Measurements from ENCODE around the gene EPOP. TPM values are rescaled to one million over a fixed set of nuclear protein-coding genes. Genes with fewer than 3 reads are reported as not detected.

EPOP gene
- total RNA-seq, 1 donor from 2014 or later = 34.9 TPM

GRCh38 chr17:38702916-38703741 is 28.4 kb upstream of the EPOP start:
- Mint-ChIP-seq H3K27me3 (ENCODE audit: low read depth) (no peaks in the 10 kb centered on the region), H3K36me3 (ENCODE audit: low read depth) (peaks cover 29% of the 10 kb centered on the region), H3K27ac (peak overlapping the region; percentile 99), H3K4me1 (ENCODE audit: low read depth) (peaks cover 45% of the 10 kb centered on the region), H3K9me3 (peaks cover 5% of the 10 kb centered on the region), H3K4me3 (ENCODE audit: low read depth) (peak overlapping the region; percentile 96)
- intact Hi-C loops (cut with micrococcal nuclease) = loop anchor here (5.0 kb wide), 2 partner anchors 149 to 169 kb away; partner anchors contain the start of genes LASP1 and RPL23
- DNase-seq (ENCODE audit: low spot score) = no peak

GRCh38 chr17:38702166-38702915 is 27.6 kb upstream of the EPOP start:
- H3K4me3 Mint-ChIP-seq (ENCODE audit: low read depth) = peak overlapping the region; percentile 96
- no peaks in the 10 kb centered on the region for H3K27me3 Mint-ChIP-seq (ENCODE audit: low read depth)
- peaks cover 46% of the 10 kb centered on the region for H3K4me1 Mint-ChIP-seq (ENCODE audit: low read depth)
- intact Hi-C loops (cut with micrococcal nuclease) = loop anchor here (5.0 kb wide), 2 partner anchors 150 to 170 kb away; partner anchors contain the start of genes LASP1 and RPL23
- peaks cover 21% of the 10 kb centered on the region for H3K36me3 Mint-ChIP-seq (ENCODE audit: low read depth)
- H3K27ac Mint-ChIP-seq = peak overlapping the region; percentile 99
- peak; percentile 74 for DNase-seq (ENCODE audit: low spot score)
- H3K9me3 Mint-ChIP-seq = peaks cover 5% of the 10 kb centered on the region

GRCh38 chr17:38701504-38702165 is 26.9 kb upstream of the EPOP start:
- Mint-ChIP-seq H3K36me3 (ENCODE audit: low read depth) (peaks cover 16% of the 10 kb centered on the region), H3K27ac (peak overlapping the region; percentile 99), H3K27me3 (ENCODE audit: low read depth) (no peaks in the 10 kb centered on the region), H3K4me1 (ENCODE audit: low read depth) (peaks cover 49% of the 10 kb centered on the region), H3K9me3 (peaks cover 5% of the 10 kb centered on the region), H3K4me3 (ENCODE audit: low read depth) (peak overlapping the region; percentile 76)
- intact Hi-C loops (cut with micrococcal nuclease) = loop anchor here (1.0 to 5.0 kb wide), 7 partner anchors 24 to 171 kb away; partner anchors contain the start of genes CWC25, LASP1, PSMB3 and RPL23
- DNase-seq (ENCODE audit: low spot score) = peak; percentile 63

GRCh38 chr17:38698760-38699159 is 24.0 kb upstream of the EPOP start:
- Mint-ChIP-seq H3K4me3 (ENCODE audit: low read depth) (no peak overlapping the region), H3K27ac (peak overlapping the region; percentile 44), H3K4me1 (ENCODE audit: low read depth) (peaks cover 48% of the 10 kb centered on the region), H3K27me3 (ENCODE audit: low read depth) (no peaks in the 10 kb centered on the region), H3K9me3 (peaks cover 5% of the 10 kb centered on the region), H3K36me3 (ENCODE audit: low read depth) (peaks cover 3% of the 10 kb centered on the region)
- intact Hi-C loops (cut with micrococcal nuclease) = no loop called here
- DNase-seq (ENCODE audit: low spot score) = no peak

GRCh38 chr17:38697061-38697820 is 22.5 kb upstream of the EPOP start:
- Mint-ChIP-seq H3K9me3 (peaks cover 5% of the 10 kb centered on the region), H3K36me3 (ENCODE audit: low read depth) (peaks cover 3% of the 10 kb centered on the region), H3K27ac (peak overlapping the region; percentile 10), H3K27me3 (ENCODE audit: low read depth) (no peaks in the 10 kb centered on the region), H3K4me1 (ENCODE audit: low read depth) (peaks cover 45% of the 10 kb centered on the region), H3K4me3 (ENCODE audit: low read depth) (no peak overlapping the region)
- intact Hi-C loops (cut with micrococcal nuclease) = no loop called here
- DNase-seq (ENCODE audit: low spot score) = no peak

GRCh38 chr17:38693700-38694329 is 19.1 kb upstream of the EPOP start:
- Mint-ChIP-seq H3K27ac (no peak overlapping the region), H3K27me3 (ENCODE audit: low read depth) (peaks cover 2% of the 10 kb centered on the region), H3K9me3 (no peaks in the 10 kb centered on the region), H3K36me3 (ENCODE audit: low read depth) (no peaks in the 10 kb centered on the region), H3K4me1 (ENCODE audit: low read depth) (peaks cover 22% of the 10 kb centered on the region), H3K4me3 (ENCODE audit: low read depth) (no peak overlapping the region)
- no peak for DNase-seq (ENCODE audit: low spot score)
- intact Hi-C loops (cut with micrococcal nuclease) = no loop called here

- Mint-ChIP-seq H3K9me3 (no peaks in the 10 kb centered on the region), H3K4me3 (ENCODE audit: low read depth) (no peak overlapping the region), H3K27me3 (ENCODE audit: low read depth) (peaks cover 2% of the 10 kb centered on the region), H3K4me1 (ENCODE audit: low read depth) (peaks cover 9% of the 10 kb centered on the region), H3K36me3 (ENCODE audit: low read depth) (no peaks in the 10 kb centered on the region), H3K27ac (no peak overlapping the region)
- intact Hi-C loops (cut with micrococcal nuclease) = no loop called here
- no peak for DNase-seq (ENCODE audit: low spot score)
Observed at GRCh38 chr17:38691154-38691553, 16.4 kb upstream of the EPOP start.

- Mint-ChIP-seq H3K4me1 (ENCODE audit: low read depth) (peaks cover 7% of the 10 kb centered on the region), H3K36me3 (ENCODE audit: low read depth) (no peaks in the 10 kb centered on the region)
Observed at GRCh38 chr17:38690386-38690785, 15.6 kb upstream of the EPOP start.

GRCh38 chr17:38687286-38687685 is 12.5 kb upstream of the EPOP start:
- Mint-ChIP-seq H3K36me3 (ENCODE audit: low read depth) (no peaks in the 10 kb centered on the region), H3K27ac (no peak overlapping the region), H3K4me1 (ENCODE audit: low read depth) (peaks cover 5% of the 10 kb centered on the region), H3K9me3 (no peaks in the 10 kb centered on the region), H3K4me3 (ENCODE audit: low read depth) (no peak overlapping the region), H3K27me3 (ENCODE audit: low read depth) (peaks cover 7% of the 10 kb centered on the region)
- DNase-seq (ENCODE audit: low spot score) = no peak
- intact Hi-C loops (cut with micrococcal nuclease) = no loop called here

More at GRCh38 chr17:38690386-38690785, 15.6 kb upstream of the EPOP start:
- intact Hi-C loops (cut with micrococcal nuclease) = no loop called here
- H3K27ac Mint-ChIP-seq = no peak overlapping the region
- peaks cover 4% of the 10 kb centered on the region for H3K27me3 Mint-ChIP-seq (ENCODE audit: low read depth)
- H3K4me3 Mint-ChIP-seq (ENCODE audit: low read depth) = no peak overlapping the region
- DNase-seq (ENCODE audit: low spot score) = no peak
- no peaks in the 10 kb centered on the region for H3K9me3 Mint-ChIP-seq

- peaks cover 5% of the 10 kb centered on the region for H3K27me3 Mint-ChIP-seq (ENCODE audit: low read depth)
- H3K4me3 Mint-ChIP-seq (ENCODE audit: low read depth) = no peak overlapping the region
- no peak overlapping the region for H3K27ac Mint-ChIP-seq
- intact Hi-C loops (cut with micrococcal nuclease) = no loop called here
- H3K9me3 Mint-ChIP-seq = no peaks in the 10 kb centered on the region
- H3K36me3 Mint-ChIP-seq (ENCODE audit: low read depth) = no peaks in the 10 kb centered on the region
- peaks cover 3% of the 10 kb centered on the region for H3K4me1 Mint-ChIP-seq (ENCODE audit: low read depth)
- DNase-seq (ENCODE audit: low spot score) = no peak
Observed at GRCh38 chr17:38685491-38685890, 10.7 kb upstream of the EPOP start.

GRCh38 chr17:38681096-38681495 is 6.3 kb upstream of the EPOP start:
- Mint-ChIP-seq H3K27me3 (ENCODE audit: low read depth) (peaks cover 5% of the 10 kb centered on the region), H3K36me3 (ENCODE audit: low read depth) (no peaks in the 10 kb centered on the region), H3K4me1 (ENCODE audit: low read depth) (peaks cover 11% of the 10 kb centered on the region), H3K27ac (no peak overlapping the region), H3K4me3 (ENCODE audit: low read depth) (no peak overlapping the region), H3K9me3 (no peaks in the 10 kb centered on the region)
- DNase-seq (ENCODE audit: low spot score) = no peak
- intact Hi-C loops (cut with micrococcal nuclease) = no loop called here

Measured in activated T-helper 2 cell treated with anti-CD3 and anti-CD28 coated beads, Interferon-gamma antibody, Interleukin-2, Interleukin-4, amounts not matched to agents 10 μg/mL and 5 μg/mL and 100 μg/mL, durations not matched to agents 14 hours and 24 hours and 36 hours (primary cell).